ENCODE results near the gene FXYD4.
"Not testable (repeated sequence)": the region's sequence is repeated elsewhere in the genome, so short reads cannot be mapped to it uniquely, and the experiment has no call there.

The FXYD4 gene

GRCh38 chr10:43376828-43377423 is 5.5 kb downstream of the FXYD4 start:
- DNase-seq, result no peak

DNA sequence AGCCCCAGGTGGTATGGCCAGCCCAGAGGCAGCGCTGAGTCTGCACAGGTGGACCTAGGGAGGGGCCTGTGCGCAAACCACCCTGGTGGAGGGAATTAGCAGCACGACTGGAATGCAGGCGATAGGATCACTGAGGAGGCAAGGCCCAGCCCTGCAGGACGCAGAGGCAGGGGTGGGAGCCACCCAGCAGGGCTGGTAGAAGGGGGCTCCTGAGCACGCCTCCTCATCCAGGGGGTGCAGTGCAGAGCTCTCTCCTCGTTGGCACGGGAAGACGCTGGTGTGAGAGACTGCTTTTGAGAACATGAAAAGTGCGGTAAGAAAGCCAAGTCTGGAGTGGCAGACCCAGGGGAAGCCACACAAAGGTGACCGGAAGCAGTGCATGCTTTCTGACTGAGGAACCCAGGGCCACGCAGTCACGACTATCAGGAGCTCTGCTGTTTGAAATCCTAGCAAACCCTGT is 6.0 kb downstream of the FXYD4 start:
- no peak for DNase-seq

- DNase-seq, result no peak
Measured at GRCh38 chr10:43380610-43381222, 9.3 kb downstream of the FXYD4 start.

- DNase-seq, result no peak
Measured at GRCh38 chr10:43383204-43383971, 12.0 kb downstream of the FXYD4 start.

GRCh38 chr10:43384252-43385221 is 13.1 kb downstream of the FXYD4 start:
- DNase-seq, result no peak

DNA sequence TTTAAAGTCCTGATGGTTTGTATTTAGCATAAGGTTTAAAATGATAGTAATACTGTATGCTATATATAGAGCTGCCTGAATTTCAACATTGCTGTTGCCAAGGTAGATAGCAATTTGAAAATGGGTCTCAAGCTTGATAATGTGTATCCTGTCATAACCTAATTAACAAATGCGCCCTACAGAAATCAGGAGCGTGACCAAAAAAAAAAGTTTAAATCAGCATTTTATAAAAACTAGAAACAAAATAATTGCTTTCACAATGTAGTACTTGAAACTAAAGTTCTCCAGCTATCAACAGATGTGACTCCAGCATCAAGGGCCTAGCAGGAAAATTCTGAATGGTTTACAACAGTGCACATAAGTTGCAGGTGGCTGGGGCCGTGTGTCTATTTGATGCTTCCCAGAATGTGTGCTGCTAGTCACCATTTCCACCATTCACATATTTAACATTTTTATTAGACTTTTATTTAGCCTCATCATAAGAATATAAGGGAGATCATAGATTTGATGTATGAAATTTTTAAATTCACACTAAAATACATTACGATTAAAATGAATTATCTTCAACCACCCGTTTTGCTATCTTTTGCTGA is 14.1 kb downstream of the FXYD4 start:
- DNase-seq, result no peak

- DNase-seq, result no peak
Measured at GRCh38 chr10:43386549-43386948, 15.1 kb downstream of the FXYD4 start.

- no peak for DNase-seq
Measured at GRCh38 chr10:43386981-43387677, 15.7 kb downstream of the FXYD4 start.

DNA sequence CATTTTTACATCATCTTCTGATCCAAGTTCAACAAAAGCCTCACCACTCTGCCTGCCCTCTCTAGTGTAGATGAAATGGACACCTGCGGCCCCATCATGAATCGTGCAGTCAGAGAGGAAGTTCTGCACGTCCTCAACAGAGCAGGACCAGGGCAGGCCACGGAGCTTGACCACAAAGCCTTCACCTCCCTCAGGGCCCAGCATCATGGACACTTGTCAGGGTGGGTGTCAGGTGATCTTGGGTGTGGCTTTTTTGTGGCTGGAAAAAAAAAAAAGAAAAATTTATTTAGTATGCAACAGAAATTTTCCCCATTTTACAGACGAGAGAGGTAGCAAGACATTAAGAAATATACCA is 16.2 kb downstream of the FXYD4 start:
- DNase-seq, result no peak

DNA sequence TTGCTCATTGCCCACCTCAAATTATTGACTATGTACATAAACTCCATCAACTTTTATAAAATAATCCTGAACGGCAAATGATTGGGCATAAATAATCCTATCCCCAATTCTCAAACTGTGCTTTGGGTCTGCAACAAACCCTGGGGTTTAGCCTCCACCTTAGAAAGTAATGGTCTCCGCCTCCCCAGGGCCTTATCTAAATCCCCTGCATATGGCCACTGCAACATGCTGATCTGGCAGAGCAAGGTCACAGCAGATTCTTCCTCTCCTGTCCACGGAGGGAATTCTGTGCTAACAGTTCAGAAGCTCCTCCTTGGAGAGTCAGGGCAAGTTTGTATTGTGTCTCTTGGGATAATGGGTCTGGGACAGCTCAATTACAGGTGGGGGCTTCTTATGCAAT is 18.4 kb downstream of the FXYD4 start:
- no peak for DNase-seq

GRCh38 chr10:43390333-43390732 is 18.9 kb downstream of the FXYD4 start:
- DNase-seq, result no peak

GRCh38 chr10:43390759-43391158 is 19.3 kb downstream of the FXYD4 start:
- no peak for DNase-seq

DNA sequence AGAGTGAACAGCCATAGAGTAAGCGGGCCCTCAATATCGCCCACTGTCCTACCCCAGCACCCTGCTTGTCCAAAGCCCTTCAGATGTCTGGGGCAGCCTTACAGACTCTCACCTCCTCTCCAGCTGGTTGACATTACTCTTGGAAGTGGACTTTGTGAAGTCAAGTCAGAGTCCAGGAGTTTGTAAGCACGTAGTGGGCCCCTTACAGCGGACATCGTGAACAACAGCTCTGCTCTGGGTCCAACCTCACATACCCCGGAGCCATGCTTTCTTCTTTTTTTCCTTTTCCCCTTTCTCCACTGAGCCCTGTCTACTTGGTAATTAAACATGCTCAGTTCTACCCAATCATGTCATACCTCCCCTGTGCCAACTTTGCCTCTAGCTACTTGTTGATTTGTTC is 20.1 kb downstream of the FXYD4 start:
- no peak for DNase-seq

GRCh38 chr10:43392748-43393147 is 21.3 kb downstream of the FXYD4 start:
- no peak for DNase-seq

- not testable (repeated sequence) for DNase-seq
Measured at GRCh38 chr10:43393186-43393585, 21.8 kb downstream of the FXYD4 start.

- no peak for DNase-seq
Measured at GRCh38 chr10:43393606-43394360, 22.3 kb downstream of the FXYD4 start.

DNA sequence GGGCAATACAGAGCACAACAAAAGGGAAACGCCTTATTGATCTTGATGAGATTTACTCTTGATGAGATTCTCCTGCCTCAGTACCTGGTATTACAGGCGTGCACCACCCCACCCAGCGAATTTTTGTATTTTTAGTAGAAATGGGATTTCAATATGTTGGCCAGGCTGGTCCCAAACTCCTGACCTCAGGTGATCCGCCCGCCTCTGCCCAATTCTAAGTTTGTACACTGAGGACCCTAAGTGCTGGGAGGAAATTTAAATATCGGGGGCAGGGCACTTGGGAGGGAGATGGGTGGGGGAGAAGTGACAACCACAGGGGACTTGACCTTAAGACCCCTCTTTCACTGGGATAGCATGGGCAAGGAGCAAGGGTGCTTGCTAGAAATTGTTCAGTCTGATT is 23.4 kb downstream of the FXYD4 start:
- DNase-seq, result no peak

GRCh38 chr10:43395571-43396060 is 24.2 kb downstream of the FXYD4 start:
- DNase-seq, result no peak

GRCh38 chr10:43396061-43396927 is 24.9 kb downstream of the FXYD4 start:
- no peak for DNase-seq

Measured in DMS 273 treated with DMSO at 0.1 percent for 48 hours (cell line).